DOHH2 (cell line): ENCODE measurements around the gene GOT2.
A peak's percentile ranks its signal among the peaks of the same experiment; 100 is the strongest.

Experiments used
- CTCF ChIP-seq: fragments of 200-600 bp; sonication (generic); IDR thresholded peaks from one replicate; pipeline ENCODE4 v1.5.1; 2014; ENCODE audit warnings: antibody characterized with exemption, mild to moderate bottlenecking, low read depth, low read length; ENCODE audit not compliant: poor library complexity, severe bottlenecking
- EZH2phosphoT487 ChIP-seq: fragments of 200-600 bp; sonication (generic); IDR thresholded peaks from 2 replicates; pipeline ENCODE4 v1.6.1; 2017; ENCODE audit warnings: borderline replicate concordance, mild to moderate bottlenecking, antibody characterized with exemption, low read length, moderate library complexity, mixed read lengths

DNA sequence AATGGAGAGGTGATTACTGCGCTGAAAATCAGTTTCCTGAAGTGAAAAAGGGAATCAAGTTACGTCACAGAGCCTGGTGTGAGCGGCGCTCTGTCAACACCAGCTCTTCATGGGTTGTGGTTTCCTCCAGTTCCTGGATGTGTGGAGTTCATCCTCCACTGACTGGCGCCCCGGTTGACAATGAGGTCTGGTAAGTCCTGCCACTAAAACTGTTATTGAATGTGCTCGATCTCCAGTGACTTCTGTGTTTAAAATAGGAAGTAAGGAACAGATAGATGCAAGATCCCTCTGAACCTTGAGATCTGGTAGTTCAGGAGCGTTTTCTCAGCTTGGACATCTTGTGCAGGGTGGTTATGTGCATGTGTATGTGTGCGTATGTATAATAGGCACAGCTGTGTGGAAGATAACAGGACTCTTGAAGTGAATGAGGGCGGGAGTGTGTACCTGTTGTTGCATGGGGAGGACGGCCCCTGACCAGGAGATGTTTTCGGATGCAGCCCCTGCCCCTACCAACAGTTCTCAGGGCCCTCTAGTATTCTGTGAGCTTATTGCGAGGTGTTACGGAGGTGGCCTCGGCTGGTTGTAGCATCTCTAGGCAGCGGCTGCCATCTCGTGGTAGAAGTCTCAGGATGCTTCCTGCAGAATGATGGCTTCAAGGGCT, 22.0 kb upstream of the GOT2 start:
- peak; percentile 83 for TF ChIP-seq CTCF
- TF ChIP-seq EZH2phosphoT487: no peak
